SK-N-MC (cell line): ENCODE measurements around the gene RNF103.

Source experiments
- DNase-seq: peaks from one replicate; pipeline ENCODE4 v3.0.0-alpha.2; 2011; ENCODE audit warnings: low read depth, low spot score
- H3K27ac ChIP-seq: fragments of 200-600 bp; sonication (generic); 2 replicates; pipeline ENCODE4 v1.5.1; 2016; ENCODE audit warnings: mixed run types
- H3K36me3 ChIP-seq: fragments of 200-600 bp; sonication (generic); 2 replicates; pipeline ENCODE4 v1.6.1; 2017; ENCODE audit warnings: antibody characterized with exemption, low read length, mixed read lengths; ENCODE audit not compliant: insufficient read depth
- H3K4me3 ChIP-seq: fragments of 200-600 bp; sonication (generic); 2 replicates; pipeline ENCODE4 v1.5.1; 2016
- H3K9ac ChIP-seq: fragments of 200-600 bp; sonication (generic); 2 replicates; pipeline ENCODE4 v1.8.0; 2017; ENCODE audit warnings: mixed run types, mixed read lengths; ENCODE audit not compliant: insufficient read length
- H3K9me3 ChIP-seq: fragments of 200-600 bp; sonication (generic); 2 replicates; pipeline ENCODE4 v1.6.1; 2017; ENCODE audit warnings: low read depth, mild to moderate bottlenecking, antibody characterized with exemption, low read length, moderate library complexity, mixed read lengths
- EZH2 ChIP-seq: fragments of 200-600 bp; sonication (generic); IDR thresholded peaks from one replicate; pipeline ENCODE4 v1.6.1; 2017; ENCODE audit warnings: antibody characterized with exemption
- FOXP2 ChIP-seq: optimal IDR thresholded peaks from 2 replicates; pipeline ENCODE3; 2011; ENCODE audit warnings: mild to moderate bottlenecking, moderate library complexity; ENCODE audit not compliant: insufficient read depth; ENCODE audit errors: extremely low read length, control extremely low read depth
- POLR2AphosphoS5 ChIP-seq: IDR thresholded peaks from 2 replicates; pipeline ENCODE4 v1.6.1; 2012; ENCODE audit warnings: mild to moderate bottlenecking, low read depth, low read length, borderline replicate concordance

Gene RNF103

DNA sequence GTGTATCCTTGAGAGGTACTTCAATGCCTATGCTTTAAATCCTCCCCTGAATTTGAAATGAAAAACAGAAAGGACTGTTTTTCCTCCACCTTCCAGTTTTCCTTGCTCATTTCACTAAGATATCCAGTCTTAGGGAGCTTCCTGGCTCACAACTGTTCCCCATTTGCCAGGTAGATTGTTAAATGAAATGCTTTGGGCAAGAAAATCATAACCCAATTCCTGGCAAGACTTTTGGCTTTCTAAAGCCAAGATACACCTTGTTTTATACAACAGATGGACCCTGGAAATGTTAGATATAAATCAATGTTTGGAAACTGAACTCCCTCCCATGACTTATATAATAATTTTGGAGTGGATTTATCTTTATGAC, 56.9 kb downstream of the RNF103 start:
- no peaks in the 10 kb centered on the region for H3K9me3 ChIP-seq
- H3K27ac ChIP-seq = no peak overlapping the region
- H3K4me3 ChIP-seq = no peak overlapping the region
- H3K9ac ChIP-seq = no peak overlapping the region
- no peak for DNase-seq
- H3K36me3 ChIP-seq = no peaks in the 10 kb centered on the region
- TF ChIP-seq POLR2AphosphoS5 (no peak), EZH2 (no peak), FOXP2 (no peak)

DNA sequence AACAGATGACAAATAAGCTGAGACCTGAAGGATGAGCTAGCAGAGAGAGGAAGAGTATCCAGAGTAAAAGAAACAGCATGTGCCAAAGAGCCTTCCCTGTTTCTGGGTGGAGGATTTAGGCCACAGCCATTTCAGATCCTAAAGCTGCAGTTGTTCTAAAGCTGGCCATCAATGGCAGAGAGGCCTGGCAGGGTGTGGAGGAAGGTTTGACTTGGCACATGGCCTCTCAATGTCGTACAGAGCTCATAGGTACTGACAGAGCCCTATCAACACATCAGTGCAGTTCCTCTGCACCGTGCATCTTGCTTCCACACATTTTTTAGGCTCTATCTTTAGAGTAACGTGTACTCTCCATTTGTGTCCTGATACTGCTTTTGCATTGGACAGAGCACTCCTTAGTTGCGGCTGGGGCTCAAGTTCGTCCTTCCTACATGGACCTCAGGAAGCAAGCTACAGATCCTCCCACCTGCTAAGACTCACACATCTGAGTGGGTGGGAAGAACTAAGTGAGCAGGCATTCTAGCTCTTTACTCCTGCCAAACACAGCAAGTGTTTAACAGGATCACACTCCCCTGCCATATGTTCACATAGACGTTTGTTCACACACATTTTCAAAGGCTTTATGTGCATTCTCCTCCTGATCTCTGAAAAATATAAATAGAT, 57.4 kb downstream of the RNF103 start:
- no peak for TF ChIP-seq POLR2AphosphoS5
- TF ChIP-seq FOXP2 = no peak
- no peak for TF ChIP-seq EZH2
- no peak for DNase-seq
- no peak overlapping the region for H3K27ac ChIP-seq
- no peak overlapping the region for H3K9ac ChIP-seq
- H3K9me3 ChIP-seq = no peaks in the 10 kb centered on the region
- no peak overlapping the region for H3K4me3 ChIP-seq
- H3K36me3 ChIP-seq = no peaks in the 10 kb centered on the region

DNA sequence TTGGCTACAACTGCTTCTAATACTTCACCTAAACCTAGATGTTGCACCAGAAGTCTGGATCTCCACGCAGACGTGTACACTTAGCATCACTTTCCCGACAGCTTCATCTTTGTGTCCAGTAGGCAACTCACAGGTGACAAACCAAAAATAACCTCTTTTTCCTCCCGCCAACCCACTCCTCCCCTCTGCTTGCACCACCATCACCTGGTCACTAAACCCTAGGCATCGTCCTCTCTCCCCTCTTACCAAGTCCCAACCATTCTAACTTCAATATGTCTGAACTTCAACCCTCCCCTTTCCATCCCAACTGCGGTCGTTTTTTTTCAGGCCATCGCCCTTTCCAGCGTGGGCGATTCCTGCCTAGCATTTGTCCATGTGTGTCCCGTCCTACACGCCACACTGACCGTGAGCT, 60.0 kb downstream of the RNF103 start:
- Histone ChIP-seq H3K4me3 (peak overlapping the region; percentile 97), H3K9ac (no peak overlapping the region), H3K9me3 (no peaks in the 10 kb centered on the region), H3K36me3 (no peaks in the 10 kb centered on the region), H3K27ac (peak overlapping the region; percentile 96; the same call in 1 of the 2 replicates)
- TF ChIP-seq EZH2 (no peak), POLR2AphosphoS5 (no peak), FOXP2 (no peak)
- no peak for DNase-seq

DNA sequence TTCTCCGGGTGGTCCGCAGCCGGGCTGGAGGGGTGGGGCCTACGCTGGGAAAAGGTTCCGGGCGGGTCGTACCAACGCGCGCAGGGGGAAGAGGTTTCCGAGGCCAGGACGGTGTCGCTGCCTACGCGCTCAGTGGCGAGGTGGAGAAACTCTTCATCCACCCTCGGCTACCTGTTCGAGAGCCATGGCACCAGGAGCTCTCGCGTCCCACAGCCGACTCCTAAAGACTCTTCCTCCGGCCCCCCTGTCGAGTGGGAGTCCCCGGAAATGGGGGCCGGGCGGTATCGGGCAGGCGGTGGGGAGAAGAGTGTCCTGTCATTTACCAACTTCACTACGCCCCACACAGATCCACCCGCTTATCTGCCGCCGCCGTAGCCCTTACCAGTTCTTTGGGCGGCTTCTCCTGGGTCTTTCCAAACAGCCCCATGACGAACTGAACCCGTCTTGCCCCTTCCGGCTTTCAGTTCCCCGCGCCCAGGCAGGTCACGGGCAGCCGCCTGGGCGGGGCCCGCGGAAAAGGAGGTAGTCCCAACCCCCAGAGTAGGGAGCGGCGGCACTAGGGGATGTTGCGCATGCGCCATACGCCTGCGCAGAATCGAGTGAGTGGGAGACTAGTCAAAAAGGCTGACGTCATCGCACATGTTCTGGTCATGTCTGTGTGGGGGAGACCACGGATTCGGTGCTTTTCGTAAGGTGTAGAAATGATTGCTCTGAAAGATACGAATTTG, 60.6 kb downstream of the RNF103 start, which contains the start of gene CHMP3:
TSS of gene CHMP3 (minus strand) at position 522 of the 728 bp plus-strand sequence. CDS start at position 427, 95 bp downstream.
- no peaks in the 10 kb centered on the region for H3K36me3 ChIP-seq
- H3K9me3 ChIP-seq = no peaks in the 10 kb centered on the region
- peak within 1 kb of the TSS; percentile 97 for H3K4me3 ChIP-seq
- H3K9ac ChIP-seq = peak within 1 kb of the TSS; percentile 99
- peak; percentile 87 for DNase-seq
- TF ChIP-seq EZH2 = no peak
- TF ChIP-seq FOXP2 = no peak
- peak; percentile 83 for TF ChIP-seq POLR2AphosphoS5
- H3K27ac ChIP-seq = peak within 1 kb of the TSS; percentile 96

DNA sequence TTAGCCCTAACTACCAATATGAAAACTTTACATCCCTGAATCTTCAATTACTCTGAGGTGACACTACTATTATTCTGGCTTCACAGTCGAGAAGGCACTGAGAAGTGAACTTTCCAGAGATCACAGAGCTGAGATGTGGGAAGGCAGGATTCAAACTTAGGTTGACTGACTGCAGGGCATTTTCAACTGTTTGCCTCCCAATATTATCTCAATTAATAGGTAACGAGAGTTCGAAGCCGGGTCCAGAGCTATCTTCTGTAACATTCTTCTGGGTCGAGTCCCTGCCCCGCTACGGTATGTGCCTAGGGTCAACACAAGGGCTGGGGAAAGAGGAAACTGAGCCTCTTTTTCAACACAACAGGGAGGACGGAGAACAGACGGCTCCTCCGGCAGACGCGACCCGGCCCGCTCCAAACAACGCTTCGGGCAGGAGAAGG, 61.2 kb downstream of the RNF103 start:
- no peaks in the 10 kb centered on the region for H3K9me3 ChIP-seq
- TF ChIP-seq FOXP2 (no peak), POLR2AphosphoS5 (no peak; the same call in 1 of the 2 replicates), EZH2 (no peak)
- H3K36me3 ChIP-seq = no peaks in the 10 kb centered on the region
- no peak for DNase-seq
- H3K27ac ChIP-seq = peak overlapping the region; percentile 96
- peak overlapping the region; percentile 97 for H3K4me3 ChIP-seq
- H3K9ac ChIP-seq = peak overlapping the region; percentile 99

DNA sequence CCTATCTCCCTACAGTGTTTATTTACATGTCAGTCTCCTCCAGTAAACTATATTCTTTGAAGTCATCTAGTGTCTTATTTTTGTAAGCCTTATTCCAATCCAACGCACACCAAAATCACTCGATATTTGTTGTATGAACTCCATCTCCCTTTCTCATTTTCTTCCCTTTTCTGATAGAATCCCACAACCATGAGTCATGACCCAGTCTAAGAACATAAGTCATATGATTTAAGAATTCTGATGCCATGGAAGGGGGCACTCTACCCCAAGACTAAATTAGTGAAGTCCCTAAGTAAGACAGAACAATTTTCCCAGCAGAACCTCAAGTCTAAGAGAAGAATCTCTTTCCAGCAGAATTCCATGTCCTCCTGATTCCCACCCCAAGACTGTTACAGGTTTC, 65.8 kb downstream of the RNF103 start:
- no peak for DNase-seq
- Histone ChIP-seq H3K36me3 (0 out of 2 replicates have a peak, but pooled peaks cover 4% of the 10 kb centered on the region), H3K9me3 (no peaks in the 10 kb centered on the region), H3K9ac (no peak overlapping the region), H3K27ac (no peak overlapping the region), H3K4me3 (no peak overlapping the region)
- no peak for TF ChIP-seq EZH2
- no peak for TF ChIP-seq POLR2AphosphoS5
- no peak for TF ChIP-seq FOXP2

DNA sequence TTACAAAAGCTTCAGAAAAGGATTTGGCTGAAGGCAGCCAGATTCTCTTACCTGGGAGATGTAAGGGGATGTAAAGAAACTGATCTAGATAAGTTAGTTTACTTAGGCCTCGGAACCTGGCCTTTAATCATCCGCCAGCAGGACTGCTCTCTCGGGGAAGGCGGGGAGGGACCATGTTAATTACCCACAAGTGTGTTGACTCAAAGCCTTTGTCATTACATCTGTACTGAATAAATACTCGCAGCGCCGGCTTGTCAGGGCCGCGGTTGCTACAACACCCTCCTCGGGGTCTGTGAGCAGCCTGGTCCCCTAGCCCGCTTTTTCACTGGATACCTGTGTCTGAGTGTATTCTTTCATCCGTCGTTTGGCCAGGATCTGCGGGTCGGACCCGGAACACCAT, 67.2 kb downstream of the RNF103 start:
- Histone ChIP-seq H3K36me3 (peaks cover 8% of the 10 kb centered on the region; the same call in 1 of the 2 replicates), H3K4me3 (no peak overlapping the region), H3K27ac (no peak overlapping the region), H3K9me3 (no peaks in the 10 kb centered on the region; the same call in 1 of the 2 replicates), H3K9ac (no peak overlapping the region)
- no peak for DNase-seq
- TF ChIP-seq FOXP2 (no peak), POLR2AphosphoS5 (no peak), EZH2 (no peak)
